ENCODE results near the gene CENPP.

DNA sequence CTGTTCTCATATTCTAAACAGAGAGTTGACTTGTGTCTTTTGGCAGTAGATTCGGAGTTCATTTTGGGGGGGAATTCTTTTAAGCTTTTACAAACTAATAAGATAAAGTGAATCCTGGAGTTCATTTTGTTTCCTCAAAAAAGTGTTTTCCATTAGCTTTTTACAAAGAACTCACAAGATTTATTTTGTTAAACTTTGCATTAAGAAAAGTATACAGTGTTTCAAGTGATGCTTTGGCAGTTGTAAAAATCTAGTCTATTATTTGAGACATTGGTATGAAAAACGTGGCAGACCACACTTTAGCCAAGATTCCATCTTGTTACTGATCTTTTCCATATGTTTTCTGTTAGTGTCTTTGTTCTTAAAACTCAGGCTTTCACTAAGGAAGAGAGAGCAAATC, 99.7 kb downstream of the CENPP start:
- TF ChIP-seq CTCF (IDR thresholded peaks at IDR 0.05) (no peak), TEAD1 (CRISPR knock-in tag; IDR thresholded peaks at IDR 0.05) (no peak)
- TF ChIP-seq, protein P1, sequence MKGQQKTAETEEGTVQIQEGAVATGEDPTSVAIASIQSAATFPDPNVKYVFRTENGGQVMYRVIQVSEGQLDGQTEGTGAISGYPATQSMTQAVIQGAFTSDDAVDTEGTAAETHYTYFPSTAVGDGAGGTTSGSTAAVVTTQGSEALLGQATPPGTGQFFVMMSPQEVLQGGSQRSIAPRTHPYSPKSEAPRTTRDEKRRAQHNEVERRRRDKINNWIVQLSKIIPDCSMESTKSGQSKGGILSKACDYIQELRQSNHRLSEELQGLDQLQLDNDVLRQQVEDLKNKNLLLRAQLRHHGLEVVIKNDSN (CRISPR knock-in tag; IDR thresholded peaks at IDR 0.05), result no peak
